ENCODE measurements around the gene TRAF1.
A peak's percentile ranks its signal among the peaks of the same experiment; 100 is the strongest.

TRAF1 gene

DNA sequence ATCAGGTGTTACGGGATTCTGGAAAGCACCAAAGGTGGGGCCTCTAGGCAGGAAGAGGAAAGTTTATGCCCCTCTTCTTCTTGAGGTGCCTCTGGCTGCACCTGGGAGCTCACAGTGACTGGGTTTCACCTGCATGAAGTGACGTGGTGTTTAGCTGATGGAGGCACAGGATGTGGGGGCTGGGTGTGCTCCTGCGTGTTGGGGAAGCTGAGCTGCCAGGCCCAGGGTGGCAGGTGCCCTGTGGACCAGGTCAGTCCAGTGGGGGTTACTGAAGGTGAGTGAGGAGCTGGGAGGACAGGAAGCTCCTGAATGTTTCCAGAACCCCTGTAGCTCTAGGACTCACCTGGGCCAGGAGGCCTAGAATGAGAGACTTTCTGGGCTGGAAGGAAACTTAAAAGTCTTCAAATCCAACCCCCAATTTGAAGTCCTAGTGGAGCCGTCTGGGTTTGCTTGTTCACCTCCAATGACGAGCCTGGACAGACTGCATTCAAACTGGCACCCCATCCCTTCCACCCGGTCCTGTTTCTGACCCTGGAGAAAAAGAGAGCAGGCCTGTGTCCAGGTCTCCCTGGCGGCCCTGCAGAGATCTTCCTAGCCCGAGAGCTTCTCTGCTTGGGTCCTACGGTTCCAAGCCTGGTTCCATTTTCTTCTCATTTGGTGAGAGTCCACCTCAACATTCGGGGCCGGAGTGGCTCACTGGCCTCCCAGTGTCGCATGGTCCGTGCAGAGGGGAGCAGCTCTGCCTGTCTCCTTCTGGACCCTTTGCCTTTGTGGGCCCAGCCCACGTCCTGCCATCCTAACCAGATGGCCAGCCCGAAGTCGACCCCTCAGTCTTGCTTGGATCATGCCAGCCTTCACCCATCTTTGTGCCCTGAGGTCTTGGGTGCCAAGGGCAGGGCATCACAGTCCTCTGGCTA, 22.3 kb downstream of the TRAF1 start:
- DNase-seq: peak; percentile 82

DNA sequence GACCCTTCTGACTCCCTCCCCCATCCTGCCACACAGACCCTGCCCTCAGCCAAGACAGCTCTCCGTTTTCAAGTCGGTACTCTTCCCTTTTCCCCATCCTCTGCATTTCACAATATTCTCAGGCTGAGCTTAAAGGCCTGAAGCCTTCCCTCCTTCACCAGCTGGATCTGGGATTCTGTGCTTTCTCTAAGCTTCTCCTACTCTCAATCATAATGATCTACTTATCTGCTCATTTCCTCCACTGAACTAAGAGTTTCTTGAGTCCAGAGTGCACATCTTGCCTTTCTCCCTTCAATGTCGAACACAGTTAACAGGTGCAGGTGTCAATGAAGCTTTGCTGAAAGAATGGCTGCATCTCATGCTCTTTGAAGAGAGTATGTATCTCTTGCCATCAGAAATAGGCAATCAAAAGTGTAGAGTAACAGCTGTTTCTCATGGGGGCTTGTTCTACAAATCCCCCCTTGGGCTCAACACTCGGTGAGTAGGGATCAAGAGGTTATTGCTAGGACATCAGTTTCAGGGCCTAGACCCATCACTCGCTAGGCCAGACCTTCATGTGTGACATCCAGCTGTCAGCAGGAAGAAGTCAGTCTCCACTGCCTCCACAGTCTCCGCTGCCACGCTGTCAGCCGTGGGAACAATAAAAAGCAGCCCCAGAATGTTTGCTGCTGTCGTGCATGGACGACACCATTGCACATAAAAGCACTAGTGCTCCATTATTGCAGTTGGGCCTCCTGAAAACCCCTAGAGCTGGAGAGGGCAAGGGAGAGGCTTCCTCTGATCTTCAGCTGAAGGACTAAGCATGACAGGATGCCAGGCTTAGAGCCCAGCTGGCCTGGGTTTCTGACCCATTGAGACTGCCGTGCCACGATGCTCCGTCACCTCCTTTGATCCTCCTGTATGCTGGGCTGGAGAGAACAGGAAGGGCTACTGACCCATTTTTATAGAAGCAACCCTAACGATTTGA, 23.7 kb downstream of the TRAF1 start:
- peak in 1 of 2 donors; percentile 32 for DNase-seq

DNA sequence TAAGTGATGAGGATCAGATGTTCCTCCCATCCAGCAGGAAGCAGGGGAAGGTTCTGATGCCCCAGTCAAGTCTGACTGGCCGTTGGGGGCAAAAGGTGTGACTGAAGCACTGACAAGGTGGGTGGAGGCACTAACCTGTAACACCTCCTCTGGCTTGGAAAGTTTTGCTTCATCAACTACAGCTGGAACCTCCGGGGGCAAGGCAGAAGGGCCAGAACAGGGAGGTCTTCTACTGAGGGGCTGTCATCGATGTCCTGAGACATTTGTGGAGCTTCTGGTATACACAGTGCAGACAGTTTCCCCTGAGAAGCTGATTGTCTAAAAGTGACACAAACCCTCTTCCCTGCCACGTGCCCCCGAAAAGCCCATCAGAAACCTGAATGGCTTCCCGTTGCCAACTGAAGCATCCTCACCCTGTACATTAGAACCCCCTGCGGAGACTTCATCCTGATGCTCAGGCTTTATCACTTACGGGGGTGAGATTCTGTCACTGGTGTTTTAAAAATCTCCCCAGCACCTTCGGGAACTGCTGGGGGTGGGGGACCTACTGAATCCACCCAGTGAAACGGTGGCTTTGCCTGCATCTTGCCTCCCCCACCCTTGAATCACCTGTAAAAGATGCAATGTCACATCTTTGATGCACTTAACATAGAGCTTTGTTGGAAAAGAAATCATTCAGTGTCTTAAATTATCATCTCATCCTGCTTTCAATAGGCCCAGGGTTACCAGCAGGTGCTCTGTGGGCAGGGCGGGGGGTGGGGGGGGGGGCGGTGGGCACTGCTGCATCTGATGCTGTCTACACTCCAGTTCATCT, 24.6 kb downstream of the TRAF1 start:
- peak in 1 of 2 donors; percentile 17 for DNase-seq

DNA sequence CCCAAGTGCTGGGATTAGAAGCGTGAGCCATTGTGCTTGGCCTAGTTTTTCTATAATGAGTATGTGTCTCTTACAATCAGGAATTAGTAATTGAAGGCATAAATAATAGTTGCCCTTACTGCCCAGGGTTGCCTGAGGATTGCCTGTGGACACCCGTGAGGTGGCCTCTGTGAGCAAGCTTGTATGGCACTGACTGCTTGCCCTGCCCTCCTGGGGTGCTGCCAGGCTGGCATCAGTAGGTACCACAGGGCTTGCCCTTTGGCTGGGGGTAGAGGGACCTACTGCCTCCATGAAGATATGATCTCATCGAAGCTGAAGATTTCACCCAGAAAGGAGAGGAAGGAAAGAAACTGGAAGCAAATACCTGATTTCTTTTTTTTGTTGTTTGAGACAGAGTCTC, 25.8 kb downstream of the TRAF1 start:
- DNase-seq: no peak

DNA sequence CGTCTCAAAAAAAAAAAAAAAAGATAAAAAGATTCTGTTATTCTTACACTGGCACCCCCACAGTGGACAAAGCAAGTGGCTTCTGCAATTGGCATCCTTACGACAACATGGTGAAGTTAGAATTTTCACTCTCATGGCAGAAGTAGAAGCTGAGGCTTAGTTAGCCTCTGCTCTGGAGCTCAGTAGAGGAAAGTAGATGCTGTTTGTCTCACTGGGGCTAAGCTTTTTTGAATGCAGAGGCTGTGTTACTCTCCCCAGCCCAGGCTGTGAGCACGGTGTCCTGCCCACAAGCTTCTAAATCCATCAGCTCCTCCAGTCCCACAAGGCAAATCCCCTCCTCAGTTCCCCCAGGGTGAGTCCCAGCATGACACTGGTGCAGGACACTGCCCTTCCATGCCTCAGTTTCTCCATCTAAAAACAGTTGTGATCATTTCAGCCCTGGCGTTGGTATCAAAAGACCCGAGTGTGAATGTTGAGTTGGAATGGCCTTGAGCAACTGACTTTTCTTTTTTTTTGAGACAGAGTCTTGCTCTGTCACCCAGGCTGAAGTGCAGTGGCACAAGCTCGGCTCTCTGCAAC, 27.0 kb downstream of the TRAF1 start:
- DNase-seq: peak in 1 of 2 donors; percentile 22

DNA sequence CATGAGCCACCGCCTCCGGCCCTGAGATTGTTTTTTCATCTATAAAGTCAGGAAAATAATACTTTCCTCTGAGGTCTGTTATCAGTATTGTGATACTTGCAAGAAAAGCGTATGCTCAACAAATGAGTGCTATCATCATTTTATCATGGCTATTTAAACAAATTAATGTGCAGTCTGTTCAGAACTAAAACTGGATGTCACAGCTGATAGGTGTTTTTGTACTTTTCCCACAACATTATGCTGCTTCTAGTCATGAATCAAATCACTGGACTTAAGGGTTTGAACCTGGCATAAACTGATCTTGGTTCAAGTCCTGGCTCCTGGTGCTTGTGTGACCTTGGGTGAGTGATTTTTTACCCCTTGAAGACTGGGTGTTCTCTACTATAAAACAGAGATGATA, 28.2 kb downstream of the TRAF1 start:
- DNase-seq: no peak

DNA sequence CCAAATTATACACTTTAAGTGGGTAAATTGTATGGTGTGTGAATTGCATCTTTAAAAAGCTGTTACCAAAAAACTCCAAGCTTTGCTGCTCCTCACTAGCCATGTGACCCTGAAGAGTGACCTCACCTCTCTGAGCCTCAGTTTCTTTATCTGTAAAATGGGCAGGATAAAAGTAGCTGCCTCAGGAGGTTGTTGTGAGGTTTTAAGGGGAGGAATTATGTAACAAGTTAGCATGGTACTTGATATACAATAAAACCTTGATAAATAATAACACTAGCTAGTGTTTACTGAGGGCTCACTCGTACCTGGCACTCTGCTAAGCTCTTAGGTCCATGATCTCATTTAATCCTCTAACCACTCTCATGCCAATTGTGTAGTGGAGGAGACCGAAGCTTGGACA, 30.6 kb downstream of the TRAF1 start:
- peak in 1 of 2 donors; percentile 12 for DNase-seq

DNA sequence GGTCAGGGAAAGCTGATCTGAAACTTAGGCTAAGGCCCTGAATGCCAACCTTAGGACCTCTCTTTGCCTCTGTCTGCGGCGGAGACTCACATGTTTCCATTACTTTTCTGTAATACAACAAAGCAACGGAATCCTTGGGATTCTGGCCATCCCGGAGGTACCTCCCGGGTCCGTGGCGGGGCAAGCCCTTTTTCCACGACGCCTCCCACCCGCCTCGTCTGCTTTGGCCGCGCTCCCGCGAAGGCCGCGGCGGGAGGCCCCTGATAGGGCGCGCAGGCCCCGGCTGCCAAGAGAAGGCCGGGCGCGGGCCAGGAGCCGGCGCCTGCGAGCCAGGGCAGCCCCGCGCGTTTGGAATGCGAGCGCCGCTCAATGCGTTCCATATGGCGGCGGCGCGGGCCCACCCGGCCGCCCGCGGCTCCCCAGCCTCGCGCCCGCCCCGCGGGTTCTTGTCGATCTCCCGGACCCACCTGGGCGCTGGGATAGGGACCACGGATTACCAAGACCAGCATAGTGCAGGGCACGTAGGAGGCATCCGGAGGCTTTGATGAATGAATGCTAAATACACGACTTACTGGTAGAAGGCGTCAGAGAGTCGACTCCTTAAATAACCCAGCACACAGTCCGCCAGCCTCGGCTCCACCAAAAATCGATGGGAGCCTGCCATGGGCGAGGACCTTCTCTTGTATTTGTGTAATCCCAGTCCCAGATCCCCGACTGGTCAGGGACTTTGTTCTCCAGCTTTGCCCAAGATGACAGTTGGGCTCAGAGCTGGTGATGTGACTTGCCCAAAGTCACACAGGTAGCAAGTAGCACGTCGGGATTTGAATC, 32.1 kb downstream of the TRAF1 start:
- no peak for DNase-seq

DNA sequence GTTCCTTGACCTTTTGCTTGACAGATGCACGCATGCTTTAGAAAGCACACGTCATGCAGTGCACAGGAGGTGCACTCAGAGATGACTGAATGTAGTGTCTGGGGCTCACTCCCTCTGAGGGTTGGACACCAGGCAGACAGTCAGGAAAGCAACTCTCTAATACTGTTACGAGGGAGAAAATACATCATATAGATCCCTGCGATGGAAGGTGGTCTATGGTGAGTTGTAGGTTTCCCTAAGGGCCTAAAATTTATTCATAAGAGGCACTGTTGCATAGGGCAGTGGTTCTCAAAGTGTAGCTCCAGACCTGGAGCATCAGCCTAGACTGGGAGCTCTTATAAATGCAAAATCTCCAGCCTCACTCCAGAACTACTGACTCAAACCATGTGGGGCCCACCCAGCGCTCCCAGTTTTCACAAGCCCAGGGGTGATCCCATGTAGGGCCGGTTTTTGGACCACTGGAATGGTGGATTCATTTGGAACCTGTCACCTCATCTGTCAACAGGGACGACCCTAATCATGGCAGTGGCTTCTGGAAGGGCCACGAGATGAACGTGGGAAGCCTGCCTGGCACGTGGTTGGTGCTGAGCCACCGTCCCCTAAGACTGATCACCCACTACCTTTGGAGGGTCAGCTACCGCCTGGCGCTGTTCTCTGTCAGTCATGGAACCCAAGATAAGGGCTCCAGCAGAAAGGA, 32.8 kb downstream of the TRAF1 start:
- no peak for DNase-seq

DNA sequence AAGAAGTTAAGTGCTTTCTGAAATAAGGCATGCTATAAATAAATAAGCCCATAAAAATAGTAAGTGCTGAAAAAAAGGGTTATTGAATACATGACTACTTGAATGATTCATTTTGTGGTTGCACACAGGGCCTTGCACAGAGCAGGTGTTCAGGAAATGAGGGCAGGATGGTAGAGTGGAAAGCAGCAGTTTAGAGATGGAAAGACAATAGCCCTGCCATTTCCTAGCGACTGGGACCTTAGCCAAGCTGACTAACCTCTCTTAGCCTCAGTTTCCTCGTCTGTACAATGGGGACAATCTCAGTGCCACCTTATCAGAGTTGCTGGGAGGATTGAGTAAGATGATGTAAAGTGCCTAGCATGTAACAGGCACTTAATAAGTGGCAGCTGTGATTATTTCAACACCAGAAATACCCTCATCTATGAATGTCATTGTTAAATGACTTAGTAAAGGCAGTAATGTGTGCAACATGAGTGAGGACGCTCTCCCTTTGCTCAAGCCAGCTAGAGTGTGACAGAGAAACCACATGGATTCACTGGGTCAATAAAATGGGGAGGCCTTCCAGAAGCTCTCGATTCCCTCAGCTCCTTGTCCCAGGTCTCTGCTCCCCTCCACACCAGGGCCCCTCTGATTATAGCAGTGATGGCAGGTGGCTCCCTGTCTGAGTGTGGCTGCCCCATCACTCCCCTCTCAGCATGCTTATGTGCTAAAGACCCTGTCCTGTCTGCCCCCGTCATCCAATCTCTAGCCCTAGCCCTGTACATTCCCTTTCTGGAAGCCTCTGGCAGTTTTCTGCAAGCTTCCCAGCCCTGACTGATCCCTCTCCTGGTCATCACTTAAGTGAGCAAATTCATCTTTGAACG, 33.6 kb downstream of the TRAF1 start:
- peak; percentile 68 to 80 for DNase-seq

DNA sequence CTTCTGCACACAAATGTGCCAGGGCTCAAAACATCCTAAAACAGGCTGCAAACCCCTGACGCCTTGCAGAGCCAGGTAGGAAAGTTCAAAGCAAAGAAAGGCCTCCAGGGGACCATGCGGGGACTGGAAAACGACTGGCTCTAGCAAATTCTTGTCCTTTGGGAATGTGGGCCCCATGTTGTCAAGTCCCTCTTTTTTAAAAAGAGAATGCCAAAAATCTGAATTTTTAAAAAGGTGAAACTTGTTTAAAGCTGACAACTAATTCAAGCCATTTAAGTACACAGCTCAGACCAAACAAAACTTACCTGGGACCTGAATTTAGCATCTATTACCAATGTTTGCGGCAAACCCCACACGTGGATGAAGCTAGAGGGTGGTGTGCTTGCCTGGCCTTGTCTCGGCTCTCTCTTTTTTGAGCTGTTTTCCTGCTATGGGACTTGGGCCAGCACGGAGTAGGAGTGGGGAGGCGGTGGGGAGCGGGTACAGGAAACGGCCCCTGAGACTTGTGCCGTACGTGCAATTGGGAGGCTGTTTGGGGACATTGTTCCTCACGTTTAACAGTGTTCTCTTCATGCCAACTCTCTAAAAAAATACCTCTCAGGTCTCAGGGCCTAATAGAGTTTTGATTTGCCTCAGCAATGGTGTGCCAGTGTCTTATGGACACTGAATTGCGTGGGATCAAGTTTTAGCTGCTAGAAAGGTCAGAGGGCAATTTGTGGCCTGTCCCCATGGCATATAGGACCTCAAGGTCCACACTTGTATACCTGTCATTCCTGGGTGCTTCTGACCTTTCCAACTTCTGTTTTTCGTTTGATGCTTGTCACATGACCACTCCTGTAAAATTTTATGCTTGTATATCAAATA, 34.5 kb downstream of the TRAF1 start:
- peak in 1 of 2 donors; percentile 34 for DNase-seq

DNA sequence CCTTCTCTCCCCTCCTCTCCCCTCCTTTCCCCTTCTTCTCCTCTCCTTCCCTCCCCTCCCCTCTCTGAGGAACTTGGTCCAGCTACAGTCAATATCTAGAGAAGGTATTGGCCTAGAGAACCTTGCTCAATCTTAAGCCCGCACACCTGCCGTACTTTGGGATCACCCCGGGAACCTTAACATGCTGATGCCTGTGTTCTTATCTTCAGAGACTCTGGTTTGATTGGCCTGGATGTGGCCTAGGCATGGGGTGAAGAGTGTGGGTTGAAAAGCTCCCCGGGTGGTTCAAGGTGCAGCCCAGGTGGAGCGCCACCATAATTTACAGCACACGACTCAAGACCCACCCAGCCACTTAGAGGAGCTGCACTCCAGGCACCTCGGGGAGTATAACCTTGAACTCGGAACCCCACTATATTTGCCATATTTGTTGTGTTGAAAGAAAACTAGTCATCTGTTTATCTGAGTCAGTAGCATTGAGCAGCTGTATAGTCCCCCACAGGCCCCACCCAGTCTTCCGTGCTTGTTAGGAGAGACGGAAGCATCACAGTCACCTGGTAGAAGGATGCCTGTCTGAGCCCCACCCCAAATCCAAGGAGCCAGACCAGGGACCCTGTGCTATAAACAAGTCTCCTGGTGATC, 35.2 kb downstream of the TRAF1 start:
- DNase-seq: peak; percentile 57 to 65

DNA sequence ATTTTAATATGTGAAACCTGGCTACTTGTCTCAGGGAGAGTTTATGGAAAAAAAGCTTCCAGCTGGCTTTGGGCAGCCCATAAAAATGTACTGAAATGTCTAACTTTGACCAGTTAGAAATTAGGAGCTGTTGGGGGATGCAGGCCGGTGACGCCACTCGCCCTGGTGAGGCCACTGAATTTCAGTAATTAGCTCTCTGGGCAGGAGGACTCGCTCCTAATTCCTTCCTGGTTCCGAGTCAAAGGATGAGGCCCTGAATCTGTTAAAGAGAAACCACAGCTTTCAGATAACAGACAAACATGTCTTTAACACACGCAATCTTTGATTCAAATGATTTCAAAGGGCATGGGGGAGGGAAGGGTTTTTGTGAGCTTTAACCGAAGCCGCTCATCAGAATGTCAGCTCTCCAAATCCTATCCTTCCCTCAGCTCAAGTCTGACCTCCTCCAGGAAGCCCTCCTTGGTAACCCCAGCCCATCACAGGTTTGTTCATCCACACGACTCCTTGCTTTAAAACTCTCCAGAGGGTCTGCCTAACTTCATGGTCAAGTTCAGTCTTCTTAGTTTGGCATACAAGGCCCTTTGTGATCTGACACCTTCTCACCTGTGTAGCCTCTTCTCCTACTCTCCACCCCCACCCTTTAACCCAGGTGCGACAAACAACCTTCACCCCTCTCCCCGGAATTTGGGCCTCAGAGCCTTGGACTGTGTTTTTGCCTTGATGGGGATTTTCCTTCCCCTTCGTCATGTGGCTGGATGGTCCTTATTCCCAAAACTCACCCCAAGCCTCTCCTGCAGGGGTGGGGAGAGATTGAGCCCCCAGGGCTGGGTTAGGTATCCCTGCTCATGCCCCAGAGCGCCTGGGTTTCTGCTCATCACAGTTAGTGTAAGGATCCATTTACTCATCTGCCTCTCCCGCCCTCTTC, 36.0 kb downstream of the TRAF1 start:
- DNase-seq: peak; percentile 47 to 73

DNA sequence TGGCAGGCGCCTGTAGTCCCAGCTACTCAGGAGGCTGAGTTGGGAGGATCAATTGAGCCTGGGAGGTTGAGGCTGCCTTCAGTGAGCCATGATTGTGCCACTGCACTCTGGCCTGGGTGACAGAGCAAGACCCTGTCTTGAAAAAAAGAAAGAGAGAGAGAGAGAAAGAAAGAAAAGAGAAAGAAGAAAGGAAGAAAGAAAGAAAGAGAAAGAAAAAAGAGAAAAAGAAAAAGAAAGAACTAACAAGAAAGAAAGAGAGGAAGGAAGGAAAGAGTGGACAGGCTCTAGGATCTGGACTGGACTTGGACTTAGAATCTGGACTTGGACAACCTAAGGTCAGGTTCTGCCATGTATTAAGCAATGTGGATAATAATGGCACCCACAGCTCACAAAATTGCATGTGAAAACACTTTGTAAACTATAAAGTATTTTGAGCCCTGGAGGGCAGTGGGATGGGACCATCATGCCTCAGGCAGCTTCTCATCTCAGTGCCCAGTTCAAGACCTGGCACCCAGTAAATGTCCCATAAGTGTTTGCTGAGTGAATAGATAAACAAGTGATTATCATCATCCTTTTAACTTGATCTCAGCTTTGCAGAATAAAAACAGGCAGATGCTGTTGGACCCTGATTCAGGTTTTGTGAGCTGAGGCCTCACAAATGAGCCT, 36.9 kb downstream of the TRAF1 start:
- DNase-seq: no peak

DNA sequence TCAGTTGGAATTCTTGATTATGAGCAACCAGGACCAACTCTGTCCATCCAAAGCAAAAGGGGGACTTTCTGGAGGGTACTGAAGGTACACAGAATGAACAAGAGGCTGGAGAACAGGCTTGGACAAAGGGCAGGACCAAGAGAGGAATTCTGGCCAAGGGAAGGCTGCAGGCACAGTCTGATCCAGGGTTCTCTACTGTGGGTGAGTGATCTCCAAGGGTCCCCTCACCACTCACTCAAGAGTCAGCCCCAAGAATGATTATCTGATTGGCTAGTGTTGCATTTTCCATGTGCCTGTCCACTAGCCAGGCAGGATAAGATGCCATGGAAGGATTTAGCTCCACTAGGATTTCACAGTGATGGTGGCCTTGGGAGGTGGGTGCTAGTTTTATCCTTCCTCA, 38.0 kb downstream of the TRAF1 start:
- no peak for DNase-seq

DNA sequence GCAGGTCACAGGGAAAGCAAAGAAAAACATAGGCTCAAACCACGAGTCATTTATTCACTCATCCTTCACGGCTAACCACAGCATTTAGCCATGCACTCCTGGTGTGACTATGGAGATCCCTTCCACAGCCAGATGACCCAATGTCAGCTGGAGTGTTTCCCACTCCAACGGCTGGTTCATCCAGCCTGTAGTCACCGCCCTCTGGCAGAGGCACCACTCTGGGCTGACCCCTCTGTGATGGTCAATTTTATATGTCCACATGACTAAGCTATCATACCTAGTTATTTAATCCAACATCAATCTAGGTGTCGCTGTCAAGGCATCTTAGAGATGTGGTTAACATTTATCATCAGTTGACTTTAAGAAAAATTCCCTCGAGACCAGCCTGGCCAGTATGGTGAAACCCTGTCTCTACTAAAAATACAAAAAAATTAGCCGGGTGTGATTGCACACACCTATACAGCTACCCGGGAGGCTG, 40.1 kb downstream of the TRAF1 start:
- DNase-seq: no peak
